ENCODE measurements around the gene AGBL5.

The AGBL5 gene

DNA sequence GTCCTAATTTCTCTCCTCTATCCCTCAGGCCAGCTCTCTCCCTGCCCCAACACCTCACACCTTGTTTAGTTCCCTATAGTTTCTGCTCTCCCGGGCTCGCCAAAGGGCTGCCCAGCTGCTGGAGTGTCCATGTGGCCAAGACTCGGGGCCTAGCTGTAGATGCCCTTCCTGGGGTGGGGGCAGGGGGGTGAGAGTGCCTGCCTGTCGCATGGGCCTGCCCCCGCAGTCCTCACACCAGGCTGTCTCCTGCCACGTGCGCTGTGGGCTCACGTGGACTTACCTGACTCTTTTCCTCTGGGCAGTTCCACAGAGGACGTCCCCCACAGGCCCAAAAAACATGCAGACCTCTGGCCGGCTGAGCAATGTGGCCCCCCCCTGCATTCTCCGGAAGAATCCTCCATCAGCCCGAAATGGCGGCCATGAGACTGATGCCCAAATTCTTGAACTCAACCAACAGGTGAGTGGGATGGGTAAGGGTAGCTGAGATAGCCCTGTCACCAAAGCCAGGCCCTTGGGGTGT is 26.1 kb upstream of the AGBL5 start:
- no peak for DNase-seq

DNA sequence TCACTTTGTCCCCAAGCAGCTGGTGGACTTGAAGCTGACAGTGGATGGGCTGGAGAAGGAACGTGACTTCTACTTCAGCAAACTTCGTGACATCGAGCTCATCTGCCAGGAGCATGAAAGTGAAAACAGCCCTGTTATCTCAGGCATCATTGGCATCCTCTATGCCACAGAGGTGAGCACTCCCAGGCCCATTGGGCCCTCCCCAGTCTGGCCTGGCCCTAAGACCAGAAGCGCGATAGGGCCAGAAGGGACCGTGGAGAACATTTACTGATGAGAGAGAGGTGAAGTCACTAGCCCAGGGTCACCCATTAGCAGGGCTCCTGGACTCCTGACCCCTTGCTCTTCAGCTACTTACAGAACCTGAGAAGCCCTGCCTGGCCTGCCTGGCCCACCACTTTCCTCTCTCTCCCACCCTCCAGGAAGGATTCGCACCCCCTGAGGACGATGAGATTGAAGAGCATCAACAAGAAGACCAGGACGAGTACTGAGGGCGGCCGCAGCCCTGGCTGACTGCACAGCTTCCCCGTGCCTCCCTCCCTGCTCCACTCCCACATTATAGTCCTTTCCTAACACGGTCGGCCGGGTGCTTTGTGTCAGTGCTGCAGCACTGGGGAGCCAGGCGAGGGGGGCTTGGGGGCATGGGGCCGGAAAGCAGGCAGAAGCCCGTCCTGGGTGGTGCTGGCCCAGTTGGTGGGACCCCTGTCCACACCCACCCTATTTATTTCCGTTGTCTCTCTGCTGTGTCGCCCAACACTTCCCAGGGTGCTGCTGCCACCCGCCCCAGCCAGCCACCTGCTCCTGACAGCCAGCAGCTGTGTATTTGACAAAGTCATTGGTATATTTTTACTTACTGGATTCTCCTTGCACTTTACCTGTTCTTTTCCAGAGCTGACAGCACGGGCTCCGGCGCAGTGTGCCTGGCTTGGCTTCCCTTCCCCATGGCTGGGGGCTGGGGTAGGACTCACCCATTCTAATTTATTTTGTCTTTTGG is 25.3 kb upstream of the AGBL5 start:
- no peak for DNase-seq

DNA sequence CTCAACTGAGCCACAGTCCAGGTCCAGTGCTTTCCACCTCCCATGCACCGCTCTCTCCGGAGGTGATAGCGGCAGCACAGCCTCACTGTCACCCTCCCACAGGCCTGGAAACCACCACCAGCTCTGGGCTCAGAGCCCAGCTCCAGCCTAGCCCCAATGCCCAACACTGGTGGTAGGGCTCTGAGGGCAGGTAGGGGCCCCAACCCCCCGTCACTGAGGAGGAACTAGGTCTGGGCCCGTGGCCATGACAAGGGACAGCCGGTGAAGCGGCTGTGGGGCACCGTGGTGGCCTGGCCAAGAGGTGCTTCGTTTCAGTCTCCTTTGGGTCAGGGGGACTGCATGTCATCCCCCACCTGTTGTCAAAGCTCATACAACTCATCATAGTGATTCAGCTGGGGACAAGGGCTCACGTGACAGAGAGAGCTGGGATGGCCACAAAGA is 24.2 kb upstream of the AGBL5 start:
- DNase-seq = no peak

DNA sequence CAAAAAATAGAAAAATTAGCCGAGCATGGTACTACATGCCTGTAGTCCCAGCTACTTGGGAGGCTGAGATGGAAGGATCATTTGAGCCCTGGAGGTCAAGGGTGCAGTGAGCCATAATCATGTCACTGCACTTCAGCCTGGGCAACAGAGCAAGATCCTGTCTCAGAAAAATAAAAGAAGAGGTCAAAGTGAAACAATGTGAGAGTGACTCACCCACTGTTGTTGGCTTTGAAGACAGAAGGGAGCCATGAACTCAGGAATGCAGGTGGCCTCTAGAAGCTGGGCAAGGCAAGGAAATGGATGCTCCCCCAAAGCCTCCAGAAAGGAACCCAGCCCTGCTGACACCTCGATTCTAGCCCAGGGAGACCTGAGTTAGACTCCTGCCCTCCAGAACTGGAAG is 22.4 kb upstream of the AGBL5 start:
- DNase-seq = no peak

DNA sequence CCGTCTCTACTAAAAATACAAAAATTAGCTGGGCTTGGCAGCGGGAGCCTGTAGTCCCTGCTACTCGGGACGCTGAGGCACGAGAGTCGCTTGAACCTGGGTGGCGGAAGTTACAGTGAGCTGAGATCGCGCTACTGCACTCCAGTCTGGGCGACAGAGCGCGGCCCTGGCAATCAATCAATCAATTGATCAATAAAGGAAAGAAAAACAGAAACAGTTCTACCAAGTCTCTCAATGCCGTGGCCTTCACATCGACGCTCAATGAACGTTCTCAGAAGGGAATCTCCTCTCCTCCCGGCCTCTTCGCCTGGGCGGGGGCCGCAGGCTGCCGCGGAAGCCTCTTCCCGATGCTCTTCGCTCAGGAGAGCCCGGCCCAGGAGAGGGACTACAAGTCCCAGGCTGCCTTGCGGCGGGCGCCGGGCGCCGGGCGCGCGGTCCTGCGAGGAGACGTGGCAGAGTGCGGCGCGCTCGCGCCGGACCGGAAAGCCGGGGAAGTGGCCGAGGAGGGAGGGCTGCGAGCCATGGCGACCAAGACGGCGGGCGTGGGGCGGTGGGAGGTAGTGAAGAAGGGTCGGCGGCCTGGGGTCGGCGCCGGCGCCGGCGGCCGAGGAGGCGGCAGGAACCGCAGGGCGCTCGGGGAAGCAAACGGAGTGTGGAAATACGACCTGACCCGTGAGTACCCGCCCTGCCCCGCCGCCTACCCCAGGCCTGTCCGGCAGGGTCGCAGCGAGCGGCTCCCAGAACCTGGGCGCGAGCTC is 18.8 kb upstream of the AGBL5 start, which contains the start of gene TMEM214:
Gene TMEM214 (plus strand): TSS at position 471 of the 758 bp plus-strand sequence. CDS start 51 bp downstream, at position 522.
- DNase-seq = peak; percentile 88

DNA sequence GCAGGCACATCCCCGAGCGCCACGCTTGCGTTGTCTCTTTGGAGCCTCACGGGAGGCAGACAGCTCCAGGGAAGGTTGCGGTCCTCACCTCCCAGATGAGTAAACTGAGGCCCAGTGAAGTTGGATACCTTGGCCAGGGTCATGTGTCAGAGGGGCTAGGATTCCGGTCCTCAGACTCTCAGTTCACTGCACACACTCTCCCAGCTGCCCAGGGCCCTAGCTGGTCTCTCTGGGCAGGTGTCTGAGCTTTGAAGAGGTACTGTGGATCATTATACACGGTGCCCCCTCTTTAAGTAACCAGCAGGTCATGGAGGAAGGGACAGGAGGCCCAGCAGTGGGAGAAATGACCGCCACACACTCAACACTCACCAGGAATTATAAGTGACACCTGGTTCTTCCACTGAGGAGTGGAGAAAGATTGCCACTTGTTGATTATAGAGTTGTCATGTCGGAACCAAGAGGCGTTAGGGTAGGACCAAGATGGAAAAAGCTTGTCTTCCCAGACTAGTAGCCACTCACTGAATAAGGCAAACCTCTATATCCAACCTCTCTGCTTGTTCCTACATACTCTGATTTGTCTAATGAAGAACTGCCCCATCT is 18.1 kb upstream of the AGBL5 start:
- no peak for DNase-seq

DNA sequence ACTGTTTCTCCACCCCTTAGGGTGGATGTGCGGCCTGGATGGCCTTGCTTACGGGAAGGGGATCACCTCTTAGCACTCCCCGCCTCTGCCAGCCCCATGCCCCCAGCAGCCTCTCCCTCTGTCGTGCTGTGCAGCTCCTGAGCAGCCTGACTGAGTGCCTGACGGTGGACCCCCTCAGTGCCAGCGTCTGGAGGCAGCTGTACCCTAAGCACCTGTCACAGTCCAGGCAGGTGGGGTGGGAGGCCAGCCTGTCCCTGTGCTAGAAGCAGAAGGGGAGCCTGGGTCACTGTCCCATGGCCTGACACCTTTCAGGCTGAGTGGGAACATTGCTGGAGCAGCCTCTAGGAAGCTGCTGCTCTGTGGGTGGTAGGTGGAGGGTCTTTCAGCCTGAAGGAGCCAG is 13.5 kb upstream of the AGBL5 start:
- DNase-seq = no peak

DNA sequence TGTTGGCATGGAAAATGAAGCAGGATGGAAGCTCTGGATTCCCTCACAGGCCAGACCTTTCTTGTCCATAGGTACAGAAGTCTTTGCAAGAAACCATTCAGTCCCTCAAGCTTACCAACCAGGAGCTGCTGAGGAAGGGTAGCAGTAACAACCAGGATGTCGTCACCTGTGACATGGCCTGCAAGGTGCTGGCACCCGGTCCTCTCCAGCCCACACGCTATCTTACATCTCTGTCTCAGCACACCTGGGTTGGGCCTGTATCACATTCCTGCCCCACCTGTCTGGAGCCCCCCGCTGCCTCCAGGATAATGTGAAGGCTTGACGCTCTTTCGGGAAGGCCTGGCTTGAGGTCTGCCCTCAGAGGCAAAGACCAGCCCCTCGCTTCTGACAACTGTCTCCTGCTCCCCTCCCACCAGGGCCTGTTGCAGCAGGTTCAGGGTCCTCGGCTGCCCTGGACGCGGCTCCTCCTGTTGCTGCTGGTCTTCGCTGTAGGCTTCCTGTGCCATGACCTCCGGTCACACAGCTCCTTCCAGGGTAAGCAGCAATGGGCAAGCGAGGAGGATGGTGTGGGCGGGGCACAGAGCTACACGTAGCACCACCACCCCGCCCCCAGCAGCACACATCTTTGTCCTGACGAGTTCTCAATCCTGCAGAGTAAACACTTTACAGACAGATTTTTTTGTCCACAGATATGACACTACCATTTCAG is 12.7 kb upstream of the AGBL5 start:
- no peak for DNase-seq

DNA sequence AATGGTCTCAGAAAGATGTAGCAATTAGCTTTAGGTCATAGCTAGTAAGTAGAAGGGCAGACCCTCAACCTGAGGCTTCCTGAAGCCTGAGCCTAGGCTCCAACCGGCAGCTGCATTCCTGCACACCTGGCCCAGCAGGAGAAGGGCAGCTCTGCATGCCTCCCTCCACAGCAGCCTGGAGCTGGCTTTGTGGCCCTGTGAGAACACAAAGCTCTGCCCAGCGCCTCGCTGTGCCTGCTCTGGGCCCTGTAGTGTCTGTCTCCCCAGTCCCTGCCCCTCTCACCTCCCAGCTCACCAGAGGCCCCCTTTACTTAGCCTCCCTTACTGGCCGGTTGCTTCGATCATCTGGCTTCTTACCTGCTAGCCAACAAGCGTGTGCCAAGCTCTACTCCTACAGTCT is 12.0 kb upstream of the AGBL5 start:
- no peak for DNase-seq

DNA sequence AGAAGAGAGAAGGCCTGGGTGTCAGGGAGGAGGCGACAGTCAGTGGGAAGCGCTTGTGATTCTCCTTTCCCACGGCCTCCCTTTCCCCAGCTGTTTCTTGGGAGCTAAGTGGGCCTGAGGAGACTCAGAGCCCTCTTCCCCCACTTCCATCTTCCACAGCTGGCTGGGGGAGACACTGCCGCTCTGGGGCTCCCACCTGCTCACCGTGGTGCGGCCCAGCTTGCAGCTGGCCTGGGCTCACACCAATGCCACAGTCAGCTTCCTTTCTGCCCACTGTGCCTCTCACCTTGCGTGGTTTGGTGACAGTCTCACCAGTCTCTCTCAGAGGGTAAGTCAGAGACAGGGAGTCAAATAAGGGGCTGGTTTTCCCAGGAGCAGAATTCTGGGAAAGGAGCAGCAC is 11.6 kb upstream of the AGBL5 start:
- DNase-seq = no peak

DNA sequence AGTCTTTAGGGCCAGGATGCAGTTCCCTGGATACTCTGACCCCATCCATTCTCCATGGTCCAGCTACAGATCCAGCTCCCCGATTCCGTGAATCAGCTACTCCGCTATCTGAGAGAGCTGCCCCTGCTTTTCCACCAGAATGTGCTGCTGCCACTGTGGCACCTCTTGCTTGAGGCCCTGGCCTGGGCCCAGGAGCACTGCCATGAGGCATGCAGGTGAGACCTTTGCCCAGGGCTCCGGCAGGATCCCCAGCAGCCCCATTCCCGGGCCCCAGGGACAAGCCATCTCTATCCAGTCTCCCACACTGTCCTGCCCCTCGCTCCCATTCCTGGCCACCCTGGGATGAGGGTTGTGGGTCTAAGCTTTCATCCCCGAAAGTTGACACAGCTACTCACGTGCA is 11.2 kb upstream of the AGBL5 start:
- no peak for DNase-seq

DNA sequence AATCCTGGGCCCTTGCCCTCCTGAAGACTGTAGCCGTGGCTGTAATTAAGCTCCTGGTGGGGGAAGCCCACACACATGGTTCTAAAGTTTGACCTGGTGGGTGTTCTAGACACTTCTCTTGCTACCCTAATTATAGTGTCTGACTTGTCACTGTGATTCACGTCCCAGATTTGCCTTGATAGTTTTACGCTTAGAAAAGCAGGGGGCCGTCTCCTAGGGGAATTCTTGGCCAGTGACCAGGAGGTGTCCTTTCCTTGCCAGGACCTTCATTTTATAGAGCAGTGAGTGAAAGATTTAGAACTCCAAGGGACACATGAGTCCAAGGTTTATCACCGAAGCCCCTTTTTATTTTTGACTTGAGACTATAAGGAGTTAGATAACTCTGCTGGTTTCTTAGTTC is 9.7 kb upstream of the AGBL5 start:
- no peak for DNase-seq

DNA sequence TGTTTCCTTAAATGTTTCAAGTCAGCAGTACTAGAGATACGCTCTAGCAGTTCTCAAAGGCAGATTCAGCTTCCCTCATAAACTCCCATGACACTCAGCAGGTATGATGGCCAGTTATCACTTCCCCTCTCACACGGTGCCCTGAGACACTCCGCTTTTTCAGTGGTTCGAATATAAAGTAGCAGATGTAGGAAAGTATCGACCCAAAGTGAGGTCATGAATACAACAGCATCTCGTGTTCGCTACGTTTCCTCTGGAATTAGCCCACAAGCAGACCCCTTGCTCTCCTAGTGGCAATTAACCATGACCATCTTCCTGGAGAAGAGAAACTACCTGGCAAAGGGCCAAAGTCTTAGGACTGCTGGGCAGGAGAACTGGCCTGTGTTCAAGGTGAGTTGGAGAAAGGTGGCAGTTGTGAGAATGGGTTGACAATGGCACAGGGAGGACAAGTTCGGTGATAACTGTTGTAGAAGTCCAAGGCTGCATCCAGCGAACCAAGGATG is 9.3 kb upstream of the AGBL5 start:
- DNase-seq = no peak

DNA sequence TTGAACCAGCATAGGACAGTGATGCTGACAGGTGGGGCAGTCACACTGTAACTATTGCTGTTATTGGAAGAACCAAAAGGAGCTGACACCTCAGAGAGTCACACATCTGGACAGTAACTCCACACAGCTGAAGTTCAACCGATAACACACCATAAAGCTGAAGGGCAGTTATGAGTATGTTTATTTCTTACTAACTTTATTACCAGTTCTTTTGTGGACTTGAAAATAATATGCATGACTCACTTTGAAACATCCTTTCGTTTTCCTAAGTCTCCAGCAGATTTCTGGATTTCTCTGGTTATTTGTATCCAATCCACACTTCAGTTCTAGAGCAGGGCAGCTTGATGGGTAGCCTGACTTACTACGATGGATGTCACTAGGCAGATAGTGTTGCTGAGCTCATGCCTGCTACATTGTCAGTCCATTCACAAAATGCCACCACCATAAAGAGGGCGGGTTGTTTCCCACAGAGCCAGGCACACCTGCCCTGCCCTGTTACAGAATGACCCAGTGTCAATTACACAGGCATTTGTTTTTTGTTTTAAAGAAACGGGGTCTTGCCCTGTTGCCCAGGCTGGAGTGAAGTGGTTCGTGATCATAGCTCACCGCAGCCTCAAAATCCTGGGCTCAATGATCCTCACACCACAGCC is 8.4 kb upstream of the AGBL5 start:
- no peak for DNase-seq

DNA sequence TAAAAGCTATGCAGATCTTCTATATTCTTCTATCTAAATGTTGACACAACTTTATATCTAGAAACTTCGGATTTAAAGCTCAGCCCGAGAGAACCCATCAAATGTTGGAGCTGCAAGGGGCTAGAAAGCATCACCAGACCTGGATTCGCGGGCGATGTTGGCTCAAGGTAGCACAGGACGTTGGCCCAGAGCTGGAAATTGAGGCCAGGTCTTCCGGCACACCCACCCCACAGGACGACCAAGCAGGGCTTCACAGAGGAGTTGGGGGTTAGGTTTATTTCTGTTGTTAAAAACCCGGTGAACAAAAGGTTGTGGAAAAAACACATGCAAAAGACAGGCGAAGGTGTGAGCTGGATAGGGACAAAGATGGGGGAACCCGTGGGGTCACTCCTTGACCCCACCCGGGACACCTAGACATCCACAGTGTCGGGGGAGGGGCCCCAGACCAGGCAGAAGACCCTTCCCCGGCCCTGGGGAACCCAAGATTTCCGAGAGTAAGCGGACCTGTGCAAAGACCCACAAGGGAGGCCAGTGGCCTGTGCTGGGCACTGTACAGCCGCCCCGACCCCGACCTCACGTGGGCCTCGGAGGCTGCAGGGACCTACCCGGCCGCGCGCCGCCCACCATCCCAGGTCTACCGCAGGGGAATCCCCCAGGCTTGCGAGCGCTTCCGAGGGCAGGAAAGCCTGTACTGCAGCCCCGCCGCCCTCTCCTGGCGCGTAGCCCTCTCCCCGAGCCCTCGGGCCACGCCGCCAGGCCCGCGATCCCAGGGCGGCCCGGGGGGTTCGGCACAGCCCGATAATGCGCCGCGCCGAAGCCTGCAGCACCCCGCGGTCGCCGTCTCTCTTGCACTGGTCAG is 1.8 kb upstream of the AGBL5 start:
- DNase-seq = peak; percentile 78

DNA sequence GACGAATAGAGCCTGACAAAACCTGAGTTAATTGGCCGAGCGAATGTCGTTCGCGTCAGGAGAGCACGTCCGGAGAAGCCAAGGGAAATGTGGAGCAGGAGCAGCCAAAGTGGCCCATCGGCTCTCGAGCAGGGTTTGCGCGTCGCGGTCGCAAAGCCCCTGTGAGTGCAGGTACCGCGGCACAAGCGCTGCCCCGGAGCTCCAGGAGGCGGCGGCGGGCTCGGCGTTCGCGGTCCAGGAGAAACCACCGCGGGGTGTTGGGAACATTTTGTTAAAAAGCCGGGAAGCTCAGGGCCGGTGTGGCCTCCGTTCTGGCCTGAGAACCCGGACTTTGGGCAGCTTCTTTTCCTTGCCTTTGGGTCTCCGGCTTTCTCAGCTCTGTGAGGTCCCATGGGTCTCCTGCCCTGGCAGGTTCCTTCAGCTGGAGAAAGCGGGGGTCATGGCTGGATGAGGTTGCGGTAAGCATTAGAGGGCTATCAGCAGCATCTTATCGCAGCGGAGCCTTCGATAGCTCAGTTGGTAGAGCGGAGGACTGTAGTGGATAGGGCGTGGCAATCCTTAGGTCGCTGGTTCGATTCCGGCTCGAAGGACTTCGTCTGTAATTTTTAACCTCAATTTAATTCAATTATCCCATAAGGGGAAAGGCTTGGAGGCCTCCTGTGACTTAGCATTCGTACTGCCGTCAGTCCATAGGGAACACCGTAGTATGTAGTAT is 1.0 kb upstream of the AGBL5 start:
- peak; percentile 94 for DNase-seq

DNA sequence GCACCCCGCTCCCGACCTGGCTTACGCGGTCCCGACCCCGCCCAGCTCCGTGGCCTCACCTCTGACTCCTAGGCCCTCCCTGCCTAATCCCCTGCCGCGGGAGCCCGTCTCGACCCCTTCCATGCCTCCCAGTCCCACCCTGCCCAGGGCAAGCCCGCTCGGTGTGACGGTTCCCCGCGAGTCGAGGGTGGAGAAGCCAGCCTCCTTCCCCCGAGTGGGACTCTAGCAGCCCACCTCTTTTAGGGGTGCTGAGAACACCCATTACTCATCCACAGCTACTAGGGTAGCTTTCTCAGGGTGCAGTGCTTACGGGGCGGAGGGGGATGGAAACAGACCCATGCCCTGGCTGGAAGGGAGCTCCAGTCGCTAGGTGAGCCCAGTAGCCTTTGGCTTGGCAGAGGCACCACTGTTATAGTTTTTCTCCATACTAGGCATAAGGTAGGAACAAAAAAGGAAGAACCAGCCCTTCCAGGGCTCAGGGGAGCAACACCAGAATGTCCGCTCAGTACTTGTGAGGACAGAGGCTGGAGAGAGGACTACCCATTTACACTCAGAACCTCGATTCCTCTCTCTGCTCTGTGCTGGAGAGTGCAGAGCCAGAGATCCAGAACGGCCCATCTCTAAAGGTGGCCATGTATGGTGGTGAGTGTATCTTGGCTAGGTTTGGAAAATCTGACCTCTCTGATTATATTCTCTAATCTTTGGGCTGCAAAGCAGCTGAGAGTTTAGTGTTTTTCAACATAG is 606 bp downstream of the AGBL5 start:
- DNase-seq = peak; percentile 36

DNA sequence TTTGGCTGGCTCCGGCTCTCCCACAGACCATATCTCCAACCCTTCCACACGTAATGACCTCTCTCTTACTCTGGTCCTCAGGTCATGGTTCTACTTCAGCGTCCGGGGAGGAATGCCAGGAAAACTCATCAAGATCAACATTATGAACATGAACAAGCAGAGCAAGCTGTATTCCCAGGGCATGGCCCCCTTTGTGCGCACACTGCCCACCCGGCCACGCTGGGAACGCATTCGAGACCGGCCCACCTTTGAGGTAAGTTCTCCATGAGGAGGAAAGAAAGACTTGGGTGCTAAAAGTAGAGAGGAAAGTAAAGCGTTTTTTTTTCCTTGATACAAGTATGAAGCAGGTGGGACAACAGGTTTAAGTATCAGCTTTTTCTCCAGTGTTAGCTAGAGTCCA is 1.9 kb downstream of the AGBL5 start:
- no peak for DNase-seq

DNA sequence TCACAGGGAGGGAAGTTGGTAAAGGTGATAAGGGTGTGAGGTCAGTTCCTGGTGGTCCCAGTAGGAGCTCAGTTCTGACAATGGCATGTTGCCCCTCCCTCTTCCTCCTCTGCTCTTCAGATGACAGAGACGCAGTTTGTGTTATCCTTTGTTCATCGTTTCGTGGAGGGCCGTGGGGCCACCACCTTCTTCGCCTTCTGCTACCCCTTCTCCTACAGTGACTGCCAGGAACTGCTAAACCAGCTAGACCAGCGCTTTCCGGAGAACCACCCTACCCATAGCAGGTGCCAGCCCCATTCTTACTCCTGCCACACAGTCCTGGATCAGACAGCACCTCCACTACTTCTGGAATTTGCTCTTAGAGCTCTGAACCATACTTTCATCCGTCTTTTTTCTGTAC is 2.3 kb downstream of the AGBL5 start:
- DNase-seq = no peak
